Gastrocnemius medialis (tissue), 4 donors: Measurements from ENCODE around the gene SOX1. TPM values are rescaled to one million over a fixed set of nuclear protein-coding genes. Genes with fewer than 3 reads are reported as not detected.

ENCODE experiments used
- ATAC-seq, 2 donors: fragments of 150-250 bp; one replicate each; pipeline ENCODE4 v1.9.1; 2016
- DNase-seq, 2 donors: peaks; one replicate each; pipeline ENCODE4 v3.0.0-alpha.2; 2019
- H3K27ac ChIP-seq, 4 donors: fragments of 200-600 bp; sonication (generic); 1 replicate in 1 of 4; 2 replicates in 3 of 4; pipeline ENCODE4 v1.5.1; 2016 to 2018; ENCODE audit warnings: mild to moderate bottlenecking in 2 of 4, moderate library complexity in 1 of 4
- H3K27me3 ChIP-seq, 3 donors: fragments of 200-600 bp; sonication (generic) in 2 of 3; 1 replicate in 1 of 3; 2 replicates in 2 of 3; pipeline versions ENCODE4 v1.5.1 to v1.6.0; 2016 to 2019; ENCODE audit warnings: mild to moderate bottlenecking in 1 of 3, moderate library complexity in 1 of 3
- H3K36me3 ChIP-seq, 2 donors: fragments of 200-600 bp; sonication (generic) in 1 of 2; one replicate each; pipeline ENCODE4 v1.5.1; 2017 to 2018
- H3K4me1 ChIP-seq, 2 donors: fragments of 200-600 bp; sonication (generic) in 1 of 2; one replicate each; pipeline ENCODE4 v1.5.1; 2016 to 2017; ENCODE audit warnings: mild to moderate bottlenecking in 2 of 2
- H3K4me3 ChIP-seq, 4 donors: fragments of 200-600 bp; sonication (generic) in 3 of 4; 1 replicate in 1 of 4; 2 replicates in 3 of 4; pipeline ENCODE4 v1.5.1; 2016 to 2019; ENCODE audit warnings: mild to moderate bottlenecking in 2 of 4
- H3K9me3 ChIP-seq, 3 donors: fragments of 200-600 bp; sonication (generic) in 2 of 3; 1 replicate in 1 of 3; 2 replicates in 2 of 3; pipeline ENCODE4 v1.5.1; 2016 to 2019
- POLR2A ChIP-seq, 2 donors: fragments of 450-650 bp; IDR thresholded peaks; one replicate each; pipeline ENCODE4 v1.6.1; 2017; ENCODE audit warnings: antibody characterized with exemption in 2 of 2, mild to moderate bottlenecking in 2 of 2, moderate library complexity in 2 of 2
- in situ Hi-C, 4 donors: fragments of 200-750 bp; cut with MboI; loops; one replicate each; pipeline versions ENCODE4 v1.15.0 to v1.8.0; 2017; ENCODE audit warnings: low sequenced_read_pairs in 4 of 4
- intact Hi-C: fragments of 100-400 bp; cut with DNase I; formaldehyde crosslinking; loops from one replicate; pipeline ENCODE4 v1.15.1; 2023; ENCODE audit warnings: low total_unique reads
- total RNA-seq, 4 donors: library from RNA; depleted of rRNA; stranded (reverse); fragments of >200 nt; gene quantifications; one replicate each; pipeline versions ENCODE4 v1.1.0 to v1.2.3, GENCODE V29; 2016
- TF ChIP-seq, protein P1 (sequence below), 5 experiments: fragments of 450-650 bp in 3 of 5; fragments of 200-600 bp in 2 of 5; sonication (generic) in 2 of 5; IDR thresholded peaks in 4 of 5; conservative IDR thresholded peaks in 1 of 5; 1 replicate in 4 of 5; 2 replicates in 1 of 5; pipeline ENCODE4 v1.5.1; 2016 to 2019; ENCODE audit warnings: antibody characterized with exemption in 5 of 5, mild to moderate bottlenecking in 3 of 5, moderate library complexity in 3 of 5

SOX1 gene
- total RNA-seq, 4 donors from 2014 or later, result not detected

DNA sequence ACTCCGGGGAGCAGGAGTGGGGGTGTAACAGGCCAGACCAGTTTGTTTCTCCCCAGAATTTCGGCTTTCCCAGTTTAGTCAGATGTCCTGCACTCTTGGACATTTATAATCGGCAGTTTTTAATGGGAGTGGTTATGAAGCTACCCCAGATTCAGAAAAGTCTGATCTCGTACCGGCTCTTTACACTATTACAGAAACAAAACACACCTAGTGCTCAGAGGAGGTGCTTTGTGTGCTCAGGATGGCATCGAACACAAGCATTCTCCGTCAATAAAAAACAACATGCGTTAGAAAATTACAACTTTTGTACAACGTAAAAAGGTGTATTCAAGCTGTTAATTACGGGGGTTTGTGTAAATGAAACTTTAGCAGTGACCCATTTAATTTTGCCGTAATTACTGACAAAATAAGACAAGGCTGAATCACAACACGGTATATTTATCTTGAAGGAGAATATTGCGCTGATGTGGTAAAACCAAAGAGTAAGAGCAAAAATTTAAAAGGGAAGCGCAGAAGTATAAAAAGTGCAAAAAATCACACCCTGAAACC, 6.6 kb upstream of the SOX1 start:
- Histone ChIP-seq H3K4me1 (peaks cover 4% of the 10 kb centered on the region in 2 donors), H3K27ac (no peak overlapping the region), H3K36me3 (no peaks in the 10 kb centered on the region), H3K4me3 (no peak overlapping the region), H3K27me3 (peaks cover 95 to 98% (median 96%) of the 10 kb centered on the region in 3 donors), H3K9me3 (no peaks in the 10 kb centered on the region)
- TF ChIP-seq, protein P1, sequence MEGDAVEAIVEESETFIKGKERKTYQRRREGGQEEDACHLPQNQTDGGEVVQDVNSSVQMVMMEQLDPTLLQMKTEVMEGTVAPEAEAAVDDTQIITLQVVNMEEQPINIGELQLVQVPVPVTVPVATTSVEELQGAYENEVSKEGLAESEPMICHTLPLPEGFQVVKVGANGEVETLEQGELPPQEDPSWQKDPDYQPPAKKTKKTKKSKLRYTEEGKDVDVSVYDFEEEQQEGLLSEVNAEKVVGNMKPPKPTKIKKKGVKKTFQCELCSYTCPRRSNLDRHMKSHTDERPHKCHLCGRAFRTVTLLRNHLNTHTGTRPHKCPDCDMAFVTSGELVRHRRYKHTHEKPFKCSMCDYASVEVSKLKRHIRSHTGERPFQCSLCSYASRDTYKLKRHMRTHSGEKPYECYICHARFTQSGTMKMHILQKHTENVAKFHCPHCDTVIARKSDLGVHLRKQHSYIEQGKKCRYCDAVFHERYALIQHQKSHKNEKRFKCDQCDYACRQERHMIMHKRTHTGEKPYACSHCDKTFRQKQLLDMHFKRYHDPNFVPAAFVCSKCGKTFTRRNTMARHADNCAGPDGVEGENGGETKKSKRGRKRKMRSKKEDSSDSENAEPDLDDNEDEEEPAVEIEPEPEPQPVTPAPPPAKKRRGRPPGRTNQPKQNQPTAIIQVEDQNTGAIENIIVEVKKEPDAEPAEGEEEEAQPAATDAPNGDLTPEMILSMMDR (IDR thresholded peaks at IDR 0.05 in 4 of 5, conservative IDR thresholded peaks at IDR 0.05 in 1 of 5), result no peak
- no peak for TF ChIP-seq POLR2A (IDR thresholded peaks at IDR 0.05)
- in situ Hi-C loops, result no loop called here
- DNase-seq (no peak), ATAC-seq (no peak)
- intact Hi-C loops, result no loop called here

DNA sequence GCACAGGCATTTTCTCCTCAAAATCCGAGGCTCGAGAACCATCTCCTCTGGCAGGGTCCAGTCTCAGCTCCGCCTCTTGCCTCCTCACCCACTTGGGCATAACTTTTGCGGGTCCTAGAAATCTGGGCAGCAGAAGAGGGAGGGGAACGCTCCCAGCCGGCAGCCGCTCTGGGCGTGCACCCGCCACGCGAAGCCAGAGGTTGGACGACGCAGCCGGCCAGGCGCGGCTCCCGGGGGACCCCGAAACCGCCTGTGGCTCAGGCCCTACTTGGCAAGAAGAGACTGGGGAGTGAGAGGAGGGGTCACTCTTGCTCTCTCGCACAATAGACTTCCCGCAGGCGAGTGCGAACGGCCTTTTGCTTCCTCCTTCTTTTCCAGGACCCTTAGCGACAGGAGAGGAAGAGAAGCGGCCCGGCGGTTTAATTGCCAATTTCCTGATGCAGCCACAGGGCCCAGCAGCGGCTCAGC, 6.0 kb upstream of the SOX1 start:
- H3K27me3 ChIP-seq, result peaks cover 92 to 97% (median 96%) of the 10 kb centered on the region in 3 donors
- peaks cover 4% of the 10 kb centered on the region in 2 donors for H3K4me1 ChIP-seq
- in situ Hi-C loops (no loop called here), intact Hi-C loops (no loop called here)
- H3K36me3 ChIP-seq, result no peaks in the 10 kb centered on the region
- H3K9me3 ChIP-seq, result no peaks in the 10 kb centered on the region
- no peak overlapping the region for H3K4me3 ChIP-seq
- no peak for ATAC-seq
- DNase-seq, result no peak
- TF ChIP-seq, protein P1 (IDR thresholded peaks at IDR 0.05 in 4 of 5, conservative IDR thresholded peaks at IDR 0.05 in 1 of 5), result no peak
- H3K27ac ChIP-seq, result no peak overlapping the region

DNA sequence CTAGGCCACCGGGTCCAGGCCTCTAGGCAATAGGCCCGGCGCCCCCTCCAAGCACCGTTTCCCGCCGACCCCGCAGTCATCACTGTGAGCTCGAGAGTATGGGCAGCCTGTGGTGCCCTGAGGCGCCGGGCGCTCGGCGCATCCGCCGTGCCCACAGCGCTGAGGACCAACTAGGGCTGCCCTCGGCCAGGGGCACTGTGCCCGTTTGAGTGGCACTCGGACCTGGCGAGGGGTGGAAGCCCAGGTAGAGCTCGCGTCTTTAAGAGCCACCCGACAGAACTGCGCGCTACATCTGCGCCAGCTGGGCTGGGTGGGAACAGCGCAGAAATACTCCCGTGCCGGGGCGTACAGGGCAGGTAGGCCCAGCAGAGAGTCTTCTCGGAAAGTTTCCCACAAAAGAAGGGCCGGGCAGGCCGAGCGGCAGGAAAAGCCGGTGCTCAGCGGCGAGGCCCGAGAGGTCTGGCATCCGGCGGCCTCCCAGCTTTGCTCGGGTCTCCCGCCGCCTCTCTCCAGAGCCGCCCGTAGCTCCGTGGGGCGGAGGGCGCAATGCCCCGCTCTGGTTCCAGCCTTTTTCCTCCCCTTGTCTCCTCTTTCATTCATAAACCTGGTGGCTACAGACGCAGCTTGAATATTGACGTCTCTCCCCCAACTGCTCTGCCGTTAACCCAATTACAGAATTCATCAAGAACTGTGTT, 5.4 kb upstream of the SOX1 start:
- peaks cover 4% of the 10 kb centered on the region in 2 donors for H3K4me1 ChIP-seq
- H3K36me3 ChIP-seq, result no peaks in the 10 kb centered on the region
- no peak overlapping the region for H3K27ac ChIP-seq
- DNase-seq (no peak), ATAC-seq (no peak)
- intact Hi-C loops, result no loop called here
- H3K27me3 ChIP-seq, result peaks cover 86 to 97% (median 96%) of the 10 kb centered on the region in 3 donors
- H3K4me3 ChIP-seq, result no peak overlapping the region
- H3K9me3 ChIP-seq, result no peaks in the 10 kb centered on the region
- no peak for TF ChIP-seq POLR2A (IDR thresholded peaks at IDR 0.05)
- TF ChIP-seq, protein P1 (IDR thresholded peaks at IDR 0.05 in 4 of 5, conservative IDR thresholded peaks at IDR 0.05 in 1 of 5), result no peak
- in situ Hi-C loops, result no loop called here

DNA sequence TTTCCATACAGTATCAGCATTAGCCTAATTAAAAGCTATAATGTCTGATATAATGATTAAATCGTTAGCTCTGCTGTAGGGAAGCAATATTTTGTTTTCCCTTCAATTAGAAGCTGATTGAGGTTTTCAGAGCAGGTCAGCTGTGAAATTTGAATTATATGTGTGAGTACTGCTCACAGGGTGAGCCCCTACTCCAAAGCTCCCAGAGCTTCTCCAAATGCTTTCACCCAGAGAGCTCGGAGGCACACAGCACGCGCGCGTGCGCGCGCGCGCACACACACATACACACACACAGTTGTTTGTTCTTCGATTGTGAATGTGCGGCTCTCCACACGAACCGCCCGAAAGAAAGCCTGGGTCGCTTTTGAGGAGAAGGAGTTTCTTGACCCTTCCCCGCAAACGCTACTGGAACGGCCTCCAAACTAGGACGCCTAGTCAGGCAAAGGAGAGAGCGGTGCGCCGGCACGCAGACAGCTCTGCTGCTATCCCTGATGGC, 4.8 kb upstream of the SOX1 start:
- H3K27ac ChIP-seq, result no peak overlapping the region
- no peak for DNase-seq
- peaks cover 4% of the 10 kb centered on the region in 2 donors for H3K4me1 ChIP-seq
- H3K27me3 ChIP-seq, result peaks cover 80 to 93% (median 91%) of the 10 kb centered on the region in 3 donors
- no peak for ATAC-seq
- H3K4me3 ChIP-seq, result no peak overlapping the region
- TF ChIP-seq, protein P1 (IDR thresholded peaks at IDR 0.05 in 4 of 5, conservative IDR thresholded peaks at IDR 0.05 in 1 of 5), result no peak
- TF ChIP-seq POLR2A (IDR thresholded peaks at IDR 0.05), result no peak
- no peaks in the 10 kb centered on the region for H3K9me3 ChIP-seq
- H3K36me3 ChIP-seq, result no peaks in the 10 kb centered on the region
- in situ Hi-C loops, result no loop called here
- intact Hi-C loops, result no loop called here
